HUES6 (cell line): ENCODE data around the gene ABI3BP.
A peak's percentile ranks its signal among the peaks of the same experiment; 100 is the strongest.

Experiments used
- H3K27ac ChIP-seq: 2 replicates; pipeline ENCODE4 v1.7.0; 2013; ENCODE audit warnings: low read depth, mild to moderate bottlenecking, low read length, inconsistent platforms
- H3K27me3 ChIP-seq: 2 replicates; pipeline ENCODE4 v1.6.1; 2013; ENCODE audit warnings: low read length; ENCODE audit not compliant: control insufficient read depth, insufficient read depth
- H3K36me3 ChIP-seq: 2 replicates; pipeline ENCODE4 v1.6.1; 2013; ENCODE audit warnings: low read length; ENCODE audit not compliant: control insufficient read depth, insufficient read depth
- H3K4me1 ChIP-seq: 2 replicates; pipeline ENCODE4 v1.6.1; 2013; ENCODE audit warnings: low read length; ENCODE audit not compliant: control insufficient read depth, insufficient read depth
- H3K4me3 ChIP-seq: 2 replicates; pipeline ENCODE4 v1.5.1; 2013; ENCODE audit warnings: low read depth, low read length
- H3K9ac ChIP-seq: one replicate; pipeline ENCODE4 v1.6.1; 2013; ENCODE audit warnings: mild to moderate bottlenecking, low read length
- H3K9me3 ChIP-seq: 2 replicates; pipeline ENCODE4 v1.6.1; 2013; ENCODE audit warnings: low read depth, low read length; ENCODE audit not compliant: control insufficient read depth, insufficient read depth

The ABI3BP gene

DNA sequence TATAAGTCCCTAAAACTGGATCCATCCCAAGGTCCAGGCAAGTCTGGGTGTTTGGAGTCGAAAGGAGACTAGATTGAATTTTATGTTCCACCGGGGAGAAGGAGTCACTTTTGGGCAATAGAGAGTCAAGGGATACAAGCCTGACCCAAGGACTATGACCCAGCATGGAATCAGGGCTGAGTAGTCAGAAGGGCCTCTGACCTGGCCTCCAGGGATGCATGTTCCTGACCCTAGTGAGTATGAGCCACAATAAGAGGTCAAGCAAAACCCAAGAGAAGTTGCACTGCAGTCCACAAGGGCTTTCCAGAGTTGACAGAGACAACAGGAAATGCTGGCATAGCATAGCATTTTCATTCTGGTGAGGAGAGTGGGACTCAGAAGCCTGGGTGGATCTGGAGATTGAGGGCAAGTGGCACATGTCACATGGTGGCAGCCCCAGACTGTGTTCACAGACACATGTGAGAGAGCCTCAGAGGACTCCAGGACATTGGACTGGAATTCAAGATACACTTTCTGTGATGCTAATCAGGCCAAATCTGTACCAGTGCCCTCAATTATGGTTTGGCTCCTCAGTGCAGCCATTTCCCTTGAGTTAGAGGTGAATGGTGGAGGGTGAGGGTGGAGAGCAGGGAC lies 217.0 kb downstream of the ABI3BP start:
- Histone ChIP-seq H3K9me3 (no peaks in the 10 kb centered on the region), H3K36me3 (no peaks in the 10 kb centered on the region), H3K9ac (no peak overlapping the region), H3K4me1 (no peaks in the 10 kb centered on the region), H3K27ac (no peak overlapping the region), H3K4me3 (no peak overlapping the region), H3K27me3 (no peaks in the 10 kb centered on the region)

GRCh38 chr3:100775669-100776068 lies 217.6 kb downstream of the ABI3BP start:
- no peaks in the 10 kb centered on the region for H3K9me3 ChIP-seq
- no peak overlapping the region for H3K9ac ChIP-seq
- no peaks in the 10 kb centered on the region for H3K27me3 ChIP-seq
- no peak overlapping the region for H3K4me3 ChIP-seq
- H3K36me3 ChIP-seq = no peaks in the 10 kb centered on the region
- no peaks in the 10 kb centered on the region for H3K4me1 ChIP-seq
- no peak overlapping the region for H3K27ac ChIP-seq

GRCh38 chr3:100775226-100775625 lies 218.0 kb downstream of the ABI3BP start:
- H3K9ac ChIP-seq = no peak overlapping the region
- H3K9me3 ChIP-seq = no peaks in the 10 kb centered on the region
- no peaks in the 10 kb centered on the region for H3K36me3 ChIP-seq
- H3K4me3 ChIP-seq = no peak overlapping the region
- H3K27ac ChIP-seq = no peak overlapping the region
- no peaks in the 10 kb centered on the region for H3K27me3 ChIP-seq
- H3K4me1 ChIP-seq = no peaks in the 10 kb centered on the region; the same call in 1 of the 2 replicates

GRCh38 chr3:100769693-100770092 lies 223.5 kb downstream of the ABI3BP start:
- no peak overlapping the region for H3K9ac ChIP-seq
- peak overlapping the region; percentile 24; the same call in 1 of the 2 replicates for H3K27ac ChIP-seq
- H3K36me3 ChIP-seq = no peaks in the 10 kb centered on the region
- H3K9me3 ChIP-seq = no peaks in the 10 kb centered on the region
- no peak overlapping the region for H3K4me3 ChIP-seq
- H3K4me1 ChIP-seq = peaks cover 11% of the 10 kb centered on the region
- H3K27me3 ChIP-seq = no peaks in the 10 kb centered on the region

DNA sequence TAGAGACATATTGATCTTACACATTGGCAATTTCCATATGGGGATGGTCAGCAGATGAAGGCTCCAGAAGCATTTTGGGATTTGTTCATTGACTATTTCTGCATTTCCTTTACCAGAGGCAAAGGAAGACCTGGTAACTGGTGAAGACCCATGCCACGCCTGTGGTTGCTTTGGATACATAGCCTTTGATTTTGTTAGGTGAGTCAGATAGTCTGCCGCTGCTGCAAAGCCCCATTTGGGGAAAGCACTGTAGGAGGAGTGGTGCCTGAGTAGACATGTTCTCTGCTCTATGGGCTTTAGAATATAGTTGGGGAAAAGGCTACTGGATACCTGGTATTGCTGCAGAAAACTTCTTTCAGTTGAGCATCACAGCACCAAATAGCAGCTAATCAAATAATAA lies 227.2 kb downstream of the ABI3BP start:
- H3K27ac ChIP-seq = no peak overlapping the region
- peaks cover 11% of the 10 kb centered on the region for H3K4me1 ChIP-seq
- no peaks in the 10 kb centered on the region for H3K27me3 ChIP-seq
- H3K4me3 ChIP-seq = no peak overlapping the region
- H3K9me3 ChIP-seq = no peaks in the 10 kb centered on the region
- H3K36me3 ChIP-seq = no peaks in the 10 kb centered on the region
- H3K9ac ChIP-seq = no peak overlapping the region

DNA sequence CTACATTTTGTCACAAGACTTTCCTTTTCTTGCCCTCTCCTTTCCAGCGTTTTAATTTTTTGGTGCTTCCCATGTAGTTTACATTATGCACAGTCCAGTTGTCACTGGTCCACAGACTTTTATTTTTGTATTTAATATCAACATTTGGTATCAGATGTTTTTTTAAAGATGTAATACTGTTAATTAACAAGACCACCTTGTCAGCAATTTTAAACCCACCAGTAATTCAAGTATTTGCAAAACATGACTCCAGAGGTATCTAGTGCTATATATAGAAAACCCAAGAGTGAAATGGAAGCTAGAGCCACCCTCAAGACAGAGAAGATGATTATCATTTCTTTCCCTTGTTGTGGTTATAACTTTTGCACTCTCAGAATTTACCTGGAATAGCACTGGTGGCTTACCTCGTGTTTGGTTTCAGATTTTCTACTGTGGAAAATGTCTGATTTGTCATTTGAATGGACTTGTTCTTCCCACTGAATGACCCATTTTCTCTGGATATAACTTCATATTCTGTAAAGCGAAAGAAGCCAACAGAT lies 227.7 kb downstream of the ABI3BP start:
- Histone ChIP-seq H3K4me3 (no peak overlapping the region), H3K27ac (no peak overlapping the region), H3K4me1 (peaks cover 11% of the 10 kb centered on the region), H3K9ac (no peak overlapping the region), H3K27me3 (no peaks in the 10 kb centered on the region), H3K36me3 (no peaks in the 10 kb centered on the region), H3K9me3 (no peaks in the 10 kb centered on the region)

- Histone ChIP-seq H3K27me3 (no peaks in the 10 kb centered on the region), H3K4me3 (no peak overlapping the region), H3K36me3 (no peaks in the 10 kb centered on the region), H3K27ac (no peak overlapping the region), H3K9ac (no peak overlapping the region), H3K4me1 (peaks cover 3% of the 10 kb centered on the region; the same call in 1 of the 2 replicates), H3K9me3 (no peaks in the 10 kb centered on the region)
Observed at GRCh38 chr3:100761951-100762350, 231.3 kb downstream of the ABI3BP start.

- Histone ChIP-seq H3K4me1 (peaks cover 3% of the 10 kb centered on the region; the same call in 1 of the 2 replicates), H3K27ac (no peak overlapping the region), H3K9me3 (no peaks in the 10 kb centered on the region), H3K4me3 (no peak overlapping the region), H3K27me3 (no peaks in the 10 kb centered on the region), H3K9ac (no peak overlapping the region), H3K36me3 (no peaks in the 10 kb centered on the region)
Observed at GRCh38 chr3:100761211-100761942, 231.8 kb downstream of the ABI3BP start.

DNA sequence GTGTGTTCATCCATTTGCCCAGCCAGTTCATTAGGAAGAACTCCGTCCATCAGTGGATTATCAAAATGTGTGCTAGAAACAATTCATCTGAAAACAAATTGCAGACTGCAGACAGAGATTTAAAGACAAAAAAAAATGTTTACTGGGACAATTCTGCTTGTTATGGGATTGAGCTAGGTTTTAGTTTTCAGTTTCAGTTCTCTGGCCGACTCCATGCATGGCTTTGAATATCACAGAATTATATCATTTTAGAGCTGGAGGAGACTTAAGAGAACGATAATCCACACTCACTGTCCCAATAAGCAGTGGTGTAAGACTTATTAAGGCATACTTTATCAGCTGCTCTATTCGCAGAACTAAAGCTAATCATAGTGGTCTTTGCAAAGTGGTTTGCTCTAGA lies 232.8 kb downstream of the ABI3BP start:
- Histone ChIP-seq H3K4me3 (no peak overlapping the region), H3K9ac (no peak overlapping the region), H3K27me3 (no peaks in the 10 kb centered on the region), H3K4me1 (peaks cover 3% of the 10 kb centered on the region; the same call in 1 of the 2 replicates), H3K27ac (no peak overlapping the region), H3K9me3 (no peaks in the 10 kb centered on the region), H3K36me3 (no peaks in the 10 kb centered on the region)

- no peaks in the 10 kb centered on the region for H3K36me3 ChIP-seq
- no peak overlapping the region for H3K4me3 ChIP-seq
- no peaks in the 10 kb centered on the region for H3K9me3 ChIP-seq
- no peak overlapping the region for H3K9ac ChIP-seq
- no peak overlapping the region for H3K27ac ChIP-seq
- H3K27me3 ChIP-seq = no peaks in the 10 kb centered on the region
- H3K4me1 ChIP-seq = peaks cover 3% of the 10 kb centered on the region; the same call in 1 of the 2 replicates
Observed at GRCh38 chr3:100759950-100760349, 233.3 kb downstream of the ABI3BP start.

- H3K9me3 ChIP-seq = no peaks in the 10 kb centered on the region
- no peaks in the 10 kb centered on the region for H3K36me3 ChIP-seq
Observed at GRCh38 chr3:100759159-100759558, 234.1 kb downstream of the ABI3BP start.

More at GRCh38 chr3:100759159-100759558, 234.1 kb downstream of the ABI3BP start:
- no peak overlapping the region for H3K9ac ChIP-seq
- no peak overlapping the region for H3K27ac ChIP-seq
- peaks cover 8% of the 10 kb centered on the region; the same call in 1 of the 2 replicates for H3K4me1 ChIP-seq
- no peaks in the 10 kb centered on the region for H3K27me3 ChIP-seq
- H3K4me3 ChIP-seq = no peak overlapping the region
